CD4-positive, alpha-beta T cell (primary cell): Measurements from ENCODE around the gene ZNF81. TPM values are rescaled to one million over a fixed set of nuclear protein-coding genes. Genes with fewer than 3 reads are reported as not detected.
A peak's percentile ranks its signal among the peaks of the same experiment; 100 is the strongest.
"Not testable (repeated sequence)": the region's sequence is repeated elsewhere in the genome, so short reads cannot be mapped to it uniquely, and the experiment has no call there.

Source experiments
- ATAC-seq: fragments of 200-7000 bp; cut with Tn5 transposase; one replicate; pipeline ENCODE4 v1.10.0; 2022; ENCODE audit warnings: mild to moderate bottlenecking; ENCODE audit not compliant: poor library complexity
- CTCF ChIA-PET: fragments of 350-600 bp; sonication (Branson Sonifier 250); formaldehyde crosslinking; loops from one replicate; lab custom pipeline; 2021; ENCODE audit warnings: antibody characterized with exemption, inconsistent platforms; lab: Charles Lee
- POLR2A ChIA-PET: fragments of 350-600 bp; sonication (Branson Sonifier 250); formaldehyde crosslinking; loops from one replicate; lab custom pipeline; 2021; ENCODE audit warnings: antibody characterized with exemption, inconsistent platforms; lab: Charles Lee
- DNase-seq, 14 experiments: peaks; one replicate each; pipeline ENCODE4 v3.0.0-alpha.2; 2013 to 2020; ENCODE audit warnings: mixed read lengths in 2 of 14
- H3K27ac ChIP-seq, 2 donors: one replicate each; pipeline versions ENCODE4 v1.5.1 to v1.7.0; 2013; ENCODE audit warnings: low read length in 2 of 2, low read depth in 1 of 2, mild to moderate bottlenecking in 1 of 2
- H3K27me3 ChIP-seq, 2 experiments: 1 replicate in 1 of 2; 2 replicates in 1 of 2; pipeline versions ENCODE4 v1.6.1 to v1.7.0; 2013; ENCODE audit warnings: low read length in 2 of 2, control low read depth in 1 of 2, mild to moderate bottlenecking in 1 of 2, moderate library complexity in 1 of 2; ENCODE audit not compliant: insufficient read depth in 2 of 2, control insufficient read depth in 1 of 2
- H3K36me3 ChIP-seq: one replicate; pipeline ENCODE4 v1.6.1; 2013; ENCODE audit warnings: low read length, control low read depth; ENCODE audit not compliant: insufficient read depth
- H3K4me1 ChIP-seq: one replicate; pipeline ENCODE4 v1.6.1; 2013; ENCODE audit warnings: low read length, control low read depth; ENCODE audit not compliant: insufficient read depth
- H3K4me3 ChIP-seq: one replicate; pipeline ENCODE4 v1.5.1; 2013; ENCODE audit warnings: mild to moderate bottlenecking, low read length, moderate library complexity
- H3K9me3 ChIP-seq, 2 experiments: 1 replicate in 1 of 2; 2 replicates in 1 of 2; pipeline versions ENCODE4 v1.6.1 to v1.7.0; 2013; ENCODE audit warnings: low read length in 2 of 2, mild to moderate bottlenecking in 2 of 2, control low read depth in 1 of 2, moderate library complexity in 1 of 2; ENCODE audit not compliant: control insufficient read depth in 1 of 2, insufficient read depth in 1 of 2
- H3K27ac Mint-ChIP-seq: one replicate; pipeline ENCODE4 v1.8.0; 2020; ENCODE audit warnings: mixed read lengths
- H3K27me3 Mint-ChIP-seq: one replicate; pipeline ENCODE4 v1.8.0; 2021; ENCODE audit warnings: mixed read lengths
- H3K36me3 Mint-ChIP-seq: one replicate; pipeline ENCODE4 v1.8.0; 2021; ENCODE audit warnings: low read depth, mixed read lengths
- H3K4me1 Mint-ChIP-seq: one replicate; pipeline ENCODE4 v1.8.0; 2021; ENCODE audit warnings: low read depth, mixed read lengths
- H3K4me3 Mint-ChIP-seq: one replicate; pipeline ENCODE4 v1.8.0; 2020; ENCODE audit warnings: mild to moderate bottlenecking, mixed read lengths
- H3K9me3 Mint-ChIP-seq: one replicate; pipeline ENCODE4 v1.8.0; 2020; ENCODE audit warnings: mixed read lengths
- CTCF ChIP-seq: fragments of 200-600 bp; IDR thresholded peaks from one replicate; pipeline ENCODE4 v1.8.0; 2022; ENCODE audit warnings: antibody characterized with exemption, mild to moderate bottlenecking
- intact Hi-C, 2 experiments: fragments of 100-400 bp; cut with DNase I in 1 of 2; cut with micrococcal nuclease in 1 of 2; formaldehyde crosslinking; loops; one replicate each; pipeline versions ENCODE4 v1.15.1 to v1.9.0; 2023 to 2025; cut with DNase I, micrococcal nuclease
- total RNA-seq, 174 experiments: library from RNA in 2 of 174; stranded (reverse) in 2 of 174; gene quantifications; one replicate each; pipeline ENCODE4 v1.2.3 and lab custom pipeline; 2021 to 2026

ZNF81 gene
- total RNA-seq, 2 experiments from 2014 or later = 5.1 to 5.7 TPM

- POLR2A ChIA-PET = no interaction called here
- H3K4me1 Mint-ChIP-seq = no peaks in the 10 kb centered on the region
- CTCF ChIA-PET = no interaction called here
- Histone ChIP-seq H3K4me3 (no peak overlapping the region), H3K36me3 (no peaks in the 10 kb centered on the region), H3K9me3 (no peaks in the 10 kb centered on the region), H3K27me3 (no peaks in the 10 kb centered on the region), H3K27ac (no peak overlapping the region), H3K4me1 (no peaks in the 10 kb centered on the region)
- DNase-seq = no peak
- intact Hi-C loops = no loop called here
- no peak for ATAC-seq
- no peaks in the 10 kb centered on the region for H3K36me3 Mint-ChIP-seq
- no peak overlapping the region for H3K4me3 Mint-ChIP-seq
- no peak for TF ChIP-seq CTCF
- no peaks in the 10 kb centered on the region for H3K27me3 Mint-ChIP-seq
- no peaks in the 10 kb centered on the region for H3K9me3 Mint-ChIP-seq
- no peak overlapping the region for H3K27ac Mint-ChIP-seq
Observed at GRCh38 chrX:47927212-47927611, 90.5 kb downstream of the ZNF81 start.

- H3K27me3 Mint-ChIP-seq, H3K4me1 Mint-ChIP-seq, intact Hi-C loops, H3K36me3 ChIP-seq, H3K4me3 ChIP-seq, H3K4me3 Mint-ChIP-seq, H3K27ac Mint-ChIP-seq, H3K9me3 ChIP-seq, H3K9me3 Mint-ChIP-seq, DNase-seq, H3K27ac ChIP-seq, H3K4me1 ChIP-seq, ATAC-seq, POLR2A ChIA-PET, H3K27me3 ChIP-seq, H3K36me3 Mint-ChIP-seq: not testable (repeated sequence)
- CTCF ChIA-PET = interaction anchor here (1.2 kb wide), 1 partner anchor 9 kb away, joined by 3 read pairs; no protein-coding TSS in a partner anchor
Observed at GRCh38 chrX:47931970-47932369, 95.3 kb downstream of the ZNF81 start.

- no peak for TF ChIP-seq CTCF
- no peak overlapping the region for H3K27ac Mint-ChIP-seq
- Histone ChIP-seq H3K27ac (no peak overlapping the region), H3K4me3 (no peak overlapping the region), H3K9me3 (no peaks in the 10 kb centered on the region), H3K27me3 (no peaks in the 10 kb centered on the region), H3K36me3 (no peaks in the 10 kb centered on the region), H3K4me1 (no peaks in the 10 kb centered on the region)
- H3K36me3 Mint-ChIP-seq = no peaks in the 10 kb centered on the region
- H3K27me3 Mint-ChIP-seq = no peaks in the 10 kb centered on the region
- no peak overlapping the region for H3K4me3 Mint-ChIP-seq
- CTCF ChIA-PET = no interaction called here
- peaks cover 8% of the 10 kb centered on the region for H3K4me1 Mint-ChIP-seq
- POLR2A ChIA-PET = no interaction called here
- intact Hi-C loops = no loop called here
- ATAC-seq = no peak
- H3K9me3 Mint-ChIP-seq = no peaks in the 10 kb centered on the region
- no peak for DNase-seq
Observed at GRCh38 chrX:47933946-47934345, 97.2 kb downstream of the ZNF81 start.

GRCh38 chrX:47936224-47936939, 99.7 kb downstream of the ZNF81 start:
- no peak overlapping the region for H3K27ac ChIP-seq
- Mint-ChIP-seq H3K4me1 (peaks cover 8% of the 10 kb centered on the region), H3K27ac (no peak overlapping the region), H3K36me3 (no peaks in the 10 kb centered on the region), H3K27me3 (no peaks in the 10 kb centered on the region), H3K9me3 (no peaks in the 10 kb centered on the region), H3K4me3 (peak overlapping the region; percentile 85)
- DNase-seq (peak in 4 of 14 experiments; percentile 3 to 15 (median 12)), ATAC-seq (peak; percentile 37)
- no peaks in the 10 kb centered on the region for H3K4me1 ChIP-seq
- H3K27me3 ChIP-seq = no peaks in the 10 kb centered on the region
- POLR2A ChIA-PET = interaction anchor here (0.6 to 0.8 kb wide), 2 partner anchors 35 to 85 kb away, joined by 3 read pairs; no protein-coding TSS in a partner anchor
- H3K9me3 ChIP-seq = no peaks in the 10 kb centered on the region
- intact Hi-C loops = no loop called here
- no peak for TF ChIP-seq CTCF
- CTCF ChIA-PET = no interaction called here
- no peaks in the 10 kb centered on the region for H3K36me3 ChIP-seq
- H3K4me3 ChIP-seq = peak overlapping the region; percentile 24
